SKM-1 (cell line): ENCODE data around the gene KRTAP10-6.
"Not testable (repeated sequence)": the region's sequence is repeated elsewhere in the genome, so short reads cannot be mapped to it uniquely, and the experiment has no call there.

Experiments used
- DNase-seq: peaks from one replicate; lab custom pipeline; 2025; ENCODE audit not compliant: unreplicated experiment; lab: John Stamatoyannopoulos, UW

The KRTAP10-6 gene

DNA sequence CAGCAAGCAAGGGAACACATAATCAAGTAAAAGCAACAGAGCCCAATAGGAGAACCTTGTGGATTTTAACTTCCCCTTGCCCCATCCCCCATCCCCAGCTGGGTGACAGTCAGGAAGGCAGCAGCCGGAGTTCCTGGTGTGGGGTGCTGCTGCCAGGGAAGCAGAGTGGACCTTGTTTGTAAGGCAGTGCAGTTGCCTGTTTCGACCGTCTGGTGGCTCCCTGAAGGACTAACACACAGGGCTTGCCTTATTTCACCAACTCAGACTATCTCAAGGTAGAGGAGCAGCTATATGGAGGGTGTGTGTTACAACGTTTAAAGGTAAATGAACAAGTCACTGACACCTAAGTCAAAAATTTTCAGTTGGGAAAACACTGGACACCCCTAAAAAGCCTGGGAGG, 26.2 kb upstream of the KRTAP10-6 start:
- peak; percentile 21 for DNase-seq

DNA sequence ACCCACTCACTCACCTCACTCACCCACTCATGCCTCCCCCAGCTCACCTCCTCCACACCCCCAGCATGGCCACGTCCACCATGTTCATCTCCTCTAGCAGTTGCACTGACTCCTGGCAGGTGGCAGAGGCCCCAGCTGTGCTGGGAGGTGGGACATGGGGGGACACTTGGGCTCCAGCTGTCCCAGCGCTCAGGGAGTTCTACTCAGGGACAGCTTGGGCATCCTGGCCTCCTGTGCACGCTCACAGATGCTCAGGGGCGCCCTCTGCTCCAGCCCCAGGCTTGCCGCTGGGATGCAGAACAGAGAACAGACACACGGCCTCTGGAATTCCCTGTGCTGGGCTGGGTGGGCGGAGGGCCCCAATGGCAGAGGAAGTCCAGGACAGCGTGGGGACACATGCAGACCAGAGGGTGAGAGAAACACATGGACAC, 24.8 kb upstream of the KRTAP10-6 start:
- DNase-seq, result no peak

- DNase-seq, result no peak
Observed at GRCh38 chr21:44616591-44616926, 24.3 kb upstream of the KRTAP10-6 start.

- DNase-seq, result no peak
Observed at GRCh38 chr21:44615911-44616590, 23.7 kb upstream of the KRTAP10-6 start.

DNA sequence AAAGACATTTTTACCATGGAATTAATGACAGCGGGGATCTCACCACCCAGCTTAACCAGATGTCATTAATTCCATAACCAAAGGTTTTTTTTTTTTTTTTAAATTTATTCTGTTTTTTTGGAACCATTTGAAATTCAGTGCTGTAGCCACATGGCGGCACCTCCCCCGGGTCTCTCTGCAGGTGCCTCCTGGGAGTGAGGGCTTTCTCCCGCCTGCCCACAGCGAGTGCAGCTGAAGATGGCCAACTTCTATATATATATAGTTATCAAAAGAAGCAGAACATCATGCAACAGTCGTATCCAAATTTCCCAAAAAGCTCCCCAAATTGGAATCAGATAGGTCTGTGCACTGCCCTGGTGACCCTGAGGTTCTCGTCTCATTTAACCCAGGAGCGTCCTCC, 23.2 kb upstream of the KRTAP10-6 start:
- no peak for DNase-seq

DNA sequence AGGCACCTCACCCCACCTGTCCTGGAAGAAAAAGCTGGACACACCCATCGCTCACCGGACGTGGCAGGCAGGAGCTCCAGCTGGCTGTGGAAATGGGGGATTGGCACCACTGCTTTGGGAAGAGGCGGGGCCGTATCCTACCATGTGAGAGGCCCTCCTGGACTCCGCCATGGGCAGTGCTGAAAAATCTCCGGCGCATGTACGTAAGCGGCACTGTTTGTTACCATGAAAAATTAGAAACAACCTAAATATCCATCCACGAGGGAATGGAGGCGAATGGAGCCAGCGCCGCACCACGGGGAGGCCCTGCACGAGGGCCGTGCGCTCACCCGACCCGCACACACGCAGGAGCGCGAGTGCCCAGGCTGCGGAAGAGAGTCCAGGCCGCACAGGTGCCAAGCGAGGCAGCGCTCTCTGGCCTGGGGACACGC, 22.7 kb upstream of the KRTAP10-6 start:
- no peak for DNase-seq

DNA sequence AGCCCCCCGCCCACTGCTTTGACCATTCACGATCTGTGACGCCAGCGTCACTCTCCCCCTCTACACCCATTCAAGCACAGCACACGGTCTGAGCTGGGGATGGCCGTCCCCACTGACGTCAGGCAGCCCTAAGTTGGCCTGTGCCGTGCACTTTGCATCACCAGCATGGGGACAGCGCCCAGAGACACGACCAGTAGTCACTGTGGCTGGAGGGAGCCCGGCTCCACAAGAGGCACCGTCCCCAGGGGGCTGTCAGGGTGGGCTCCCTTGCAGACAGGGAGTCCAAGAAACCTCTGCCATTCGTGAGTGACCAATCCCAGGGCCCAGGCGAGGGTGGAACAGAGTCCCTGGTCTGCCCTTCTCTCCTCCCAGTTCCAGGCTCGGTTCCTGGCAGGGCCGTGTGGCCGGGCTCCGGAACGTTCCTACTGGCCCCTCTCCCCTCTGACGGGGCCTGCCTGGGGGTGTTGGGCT, 21.9 kb upstream of the KRTAP10-6 start:
- DNase-seq, result no peak

- DNase-seq, result no peak
Observed at GRCh38 chr21:44613386-44614155, 21.3 kb upstream of the KRTAP10-6 start.

DNA sequence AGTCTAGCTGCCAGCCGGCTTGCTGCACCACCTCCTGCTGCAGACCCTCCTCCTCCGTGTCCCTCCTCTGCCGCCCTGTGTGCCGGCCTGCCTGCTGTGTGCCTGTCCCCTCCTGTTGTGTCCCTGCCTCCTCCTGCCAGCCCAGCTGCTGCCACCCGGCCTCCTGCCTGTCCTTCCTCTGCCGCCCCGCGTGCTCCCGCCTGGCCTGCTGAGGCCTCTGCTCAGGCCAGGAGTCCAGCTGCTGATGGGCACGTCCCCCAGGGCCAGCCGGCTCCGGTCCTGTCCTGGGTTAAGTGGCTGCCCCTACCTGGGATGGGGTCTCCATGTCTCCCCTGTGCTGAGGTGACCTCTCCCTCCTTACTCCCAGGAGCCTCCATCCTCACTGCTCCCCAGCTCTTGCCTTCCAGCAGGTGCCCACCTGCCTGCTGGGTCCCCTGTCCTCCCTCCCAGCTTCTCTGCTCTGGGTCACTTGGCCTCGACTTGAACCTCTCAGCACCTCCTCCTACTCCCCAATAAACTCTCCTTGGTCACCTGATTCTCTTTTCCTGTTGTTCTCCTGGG, 20.4 kb upstream of the KRTAP10-6 start:
- no peak for DNase-seq

DNA sequence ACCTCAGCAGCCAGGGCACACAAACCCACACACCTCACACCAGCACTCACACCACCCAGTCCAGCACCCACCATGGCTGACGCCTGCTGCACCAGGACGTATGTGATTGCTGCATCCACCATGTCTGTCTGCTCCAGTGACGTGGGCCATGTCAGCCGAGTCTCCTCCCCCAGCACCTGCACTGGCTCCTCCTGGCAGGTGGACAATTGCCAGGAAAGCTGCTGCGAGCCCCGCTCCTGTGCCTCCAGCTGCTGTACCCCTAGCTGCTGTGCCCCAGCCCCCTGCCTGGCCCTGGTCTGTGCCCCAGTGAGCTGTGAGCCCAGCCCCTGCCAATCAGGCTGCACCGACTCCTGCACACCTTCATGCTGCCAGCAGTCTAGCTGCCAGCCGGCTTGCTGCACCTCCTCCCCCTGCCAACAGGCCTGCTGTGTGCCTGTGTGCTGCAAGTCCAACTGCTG, 19.8 kb upstream of the KRTAP10-6 start, which contains the start of gene KRTAP10-8:
KRTAP10-8 (plus strand) TSS at position 51 of the 458 bp plus-strand sequence; CDS start at position 73, 22 bp downstream.
- no peak for DNase-seq

DNA sequence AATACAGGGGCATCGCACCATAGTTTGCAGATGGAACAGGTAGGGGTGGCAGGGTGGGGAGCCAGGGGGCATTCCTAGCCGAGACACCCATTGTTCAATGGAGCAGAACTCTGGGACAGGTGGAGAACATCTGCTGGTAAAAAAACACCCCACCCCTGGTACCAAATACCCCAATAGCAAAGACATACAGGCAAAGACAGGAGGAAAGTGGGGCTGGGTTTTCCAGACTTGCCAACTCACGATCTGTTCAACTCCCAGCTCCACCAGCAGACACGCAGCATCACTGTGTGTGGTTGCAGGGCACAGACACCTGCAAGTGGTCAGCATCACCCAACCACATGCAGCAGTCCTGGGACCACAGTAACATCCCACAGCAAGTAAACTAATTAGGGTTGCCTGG, 19.2 kb upstream of the KRTAP10-6 start:
- no peak for DNase-seq

DNA sequence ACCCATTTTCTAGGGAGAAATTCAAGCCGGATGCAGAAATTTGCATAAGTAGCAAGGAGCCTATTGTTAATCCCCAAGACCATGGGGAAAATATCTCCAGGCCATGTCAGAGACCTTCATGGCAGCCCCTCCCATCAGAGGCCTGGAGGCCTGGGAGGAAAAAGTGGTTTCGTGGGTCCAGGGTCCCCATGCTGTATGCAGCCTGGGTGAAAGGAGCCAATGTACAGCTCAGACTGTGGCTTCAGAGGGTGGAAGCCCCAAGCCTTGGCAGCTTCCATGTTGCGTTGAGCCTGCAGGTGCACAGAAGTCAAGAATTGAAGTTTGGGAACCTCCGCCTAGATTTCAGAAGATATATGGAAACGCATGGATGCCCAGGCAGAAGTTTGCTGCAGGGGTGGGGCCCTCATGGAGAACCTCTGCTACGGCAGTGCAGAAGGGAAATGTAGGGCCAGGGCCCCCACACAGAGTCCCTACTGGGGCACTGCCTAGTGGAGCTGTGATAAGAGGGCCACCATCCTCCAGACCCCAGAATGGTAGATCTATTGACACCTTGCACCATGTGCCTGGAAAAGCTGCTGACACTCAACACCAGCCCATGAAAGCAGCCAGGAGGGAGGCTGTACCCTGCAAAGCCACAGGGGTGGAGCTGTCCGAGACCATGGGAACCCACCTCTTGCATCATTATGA, 18.0 kb upstream of the KRTAP10-6 start:
- DNase-seq, result not testable (repeated sequence)

- DNase-seq, result no peak
Observed at GRCh38 chr21:44609193-44609592, 16.9 kb upstream of the KRTAP10-6 start.

DNA sequence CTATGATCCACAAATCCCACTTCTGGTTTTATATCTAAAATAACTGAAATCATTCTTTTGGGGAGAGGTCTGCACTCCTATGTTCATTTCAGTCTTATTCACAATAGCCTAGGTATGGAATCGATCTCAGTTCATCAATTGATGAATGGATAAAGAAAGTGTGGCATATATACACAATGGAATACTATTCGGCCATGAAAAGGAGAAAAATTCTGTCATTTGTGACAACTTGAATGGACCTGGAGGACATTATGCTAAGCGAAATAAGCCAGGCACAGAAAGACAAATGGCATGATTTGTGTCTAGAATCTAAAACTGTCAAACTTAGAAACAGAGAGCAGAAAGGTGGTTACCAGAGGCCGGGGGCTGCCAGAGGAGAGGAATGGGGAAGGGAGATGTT, 14.2 kb upstream of the KRTAP10-6 start:
- DNase-seq, result no peak

- no peak for DNase-seq
Observed at GRCh38 chr21:44603911-44604310, 11.6 kb upstream of the KRTAP10-6 start.

GRCh38 chr21:44603109-44603875, 11.0 kb upstream of the KRTAP10-6 start:
- no peak for DNase-seq

DNA sequence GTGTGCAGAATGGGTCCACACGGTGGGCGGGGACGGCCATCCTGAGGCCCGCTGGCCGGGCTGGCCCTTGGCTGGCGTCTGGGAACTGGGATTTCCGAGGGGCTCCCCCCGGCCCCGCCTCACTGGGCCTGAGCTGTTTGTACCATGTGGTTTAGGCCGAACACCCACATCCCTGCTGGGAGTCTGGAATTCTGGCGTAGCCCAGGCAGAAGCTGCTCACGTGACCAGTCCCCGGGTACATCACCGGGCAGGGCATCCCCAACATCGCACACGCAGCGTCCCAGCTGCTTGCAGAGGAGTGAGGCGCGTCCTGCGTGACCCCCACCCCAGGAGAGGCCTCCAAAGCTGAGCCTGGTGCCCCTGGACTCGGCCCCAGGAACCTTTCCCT, 10.2 kb upstream of the KRTAP10-6 start:
- DNase-seq, result no peak

- no peak for DNase-seq
Observed at GRCh38 chr21:44601596-44602462, 9.5 kb upstream of the KRTAP10-6 start.

DNA sequence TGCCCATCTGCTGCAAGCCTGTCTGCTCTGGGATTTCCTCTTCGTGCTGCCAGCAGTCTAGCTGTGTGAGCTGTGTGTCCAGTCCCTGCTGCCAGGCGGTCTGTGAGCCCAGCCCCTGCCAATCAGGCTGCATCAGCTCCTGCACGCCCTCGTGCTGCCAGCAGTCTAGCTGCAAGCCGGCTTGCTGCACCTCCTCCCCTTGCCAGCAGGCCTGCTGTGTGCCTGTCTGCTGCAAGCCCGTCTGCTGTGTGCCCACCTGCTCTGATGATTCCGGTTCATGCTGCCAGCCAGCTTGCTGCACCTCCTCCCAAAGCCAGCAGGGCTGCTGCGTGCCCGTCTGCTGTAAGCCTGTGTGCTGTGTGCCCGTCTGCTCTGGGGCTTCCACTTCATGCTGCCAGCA, 8.8 kb upstream of the KRTAP10-6 start:
- not testable (repeated sequence) for DNase-seq
